ENCODE measurements around the gene MT1H.

GRCh38 chr16:56679818-56680217 lies 10.2 kb downstream of the MT1H start:
- TF ChIP-seq CTCF (IDR thresholded peaks at IDR 0.05) (no peak), POLR2A (IDR thresholded peaks at IDR 0.05) (no peak)
